Smooth muscle cell (in vitro differentiated cells): ENCODE data around the gene TRABD2B. TPM values are rescaled to one million over a fixed set of nuclear protein-coding genes. Genes with fewer than 3 reads are reported as not detected.

Source experiments
- DNase-seq: peaks from one replicate; lab custom pipeline; 2025; ENCODE audit not compliant: unreplicated experiment; lab: John Stamatoyannopoulos, UW
- H2AFZ ChIP-seq: fragments of 200-600 bp; sonication (generic); 2 replicates; pipeline ENCODE4 v1.6.0; 2016; ENCODE audit warnings: antibody characterized with exemption, low read depth, mild to moderate bottlenecking
- H3F3A ChIP-seq: fragments of 200-600 bp; sonication (generic); 2 replicates; pipeline ENCODE4 v1.6.0; 2017; ENCODE audit warnings: antibody characterized with exemption, low read depth
- H3K27ac ChIP-seq: fragments of 200-600 bp; sonication (generic); 2 replicates; pipeline ENCODE4 v1.5.1; 2016; ENCODE audit warnings: low read depth, mild to moderate bottlenecking
- H3K27me3 ChIP-seq: fragments of 200-600 bp; sonication (generic); 2 replicates; pipeline ENCODE4 v1.6.1; 2016; ENCODE audit warnings: low read depth, mild to moderate bottlenecking
- H3K36me3 ChIP-seq: fragments of 200-600 bp; sonication (generic); 2 replicates; pipeline ENCODE4 v1.5.1; 2016; ENCODE audit warnings: low read depth
- H3K4me1 ChIP-seq: fragments of 200-600 bp; sonication (generic); 2 replicates; pipeline ENCODE4 v1.5.1; 2016; ENCODE audit warnings: low read depth
- H3K4me2 ChIP-seq: fragments of 200-600 bp; sonication (generic); 2 replicates; pipeline ENCODE4 v1.6.0; 2016; ENCODE audit warnings: mild to moderate bottlenecking
- H3K4me3 ChIP-seq: fragments of 200-600 bp; sonication (generic); 2 replicates; pipeline ENCODE4 v1.5.1; 2016; ENCODE audit warnings: mild to moderate bottlenecking
- H3K79me2 ChIP-seq: fragments of 200-600 bp; sonication (generic); 2 replicates; pipeline ENCODE4 v1.6.0; 2016; ENCODE audit warnings: low read depth, mild to moderate bottlenecking
- H3K9ac ChIP-seq: fragments of 200-600 bp; sonication (generic); 2 replicates; pipeline ENCODE4 v1.6.0; 2016; ENCODE audit warnings: low read depth
- H3K9me3 ChIP-seq: fragments of 200-600 bp; sonication (generic); replicated peaks from 2 replicates; pipeline ENCODE4 v1.5.1; 2016; ENCODE audit warnings: low read depth
- H4K20me1 ChIP-seq: fragments of 200-600 bp; sonication (generic); 2 replicates; pipeline ENCODE4 v1.6.0; 2016; ENCODE audit warnings: low read depth
- CTCF ChIP-seq: fragments of 200-600 bp; sonication (generic); IDR thresholded peaks from 2 replicates; pipeline ENCODE4 v1.5.1; 2017; ENCODE audit warnings: borderline replicate concordance, mild to moderate bottlenecking, antibody characterized with exemption; ENCODE audit not compliant: insufficient read depth, poor library complexity, severe bottlenecking
- WGBS: methylation state at CpG from one replicate; pipeline ENCODE4 v1.1.7; 2016; ENCODE audit warnings: low lambda C conversion rate; 5-methylcytosine and 5-hydroxymethylcytosine counted together
- polyA plus RNA-seq: library from polyadenylated mRNA; unstranded; fragments of >200 nt; fragmentation: Nextera tagmentation; extraction: Ambion mirVana; gene quantifications from 2 replicates; pipeline ENCODE4 v1.2.1, GENCODE V29; 2016
- total RNA-seq: library from RNA; depleted of rRNA; stranded (reverse); fragments of >200 nt; gene quantifications from 2 replicates; pipeline ENCODE4 v1.2.3, GENCODE V29; 2014

The TRABD2B gene
- total and polyA plus RNA-seq, 2 experiments from 2014 or later: 0.94 to 4.9 TPM

- DNase-seq: no peak
- Histone ChIP-seq H4K20me1 (peaks cover 4% of the 10 kb centered on the region), H3K27me3 (no peaks in the 10 kb centered on the region), H3K36me3 (no peaks in the 10 kb centered on the region), H3K4me3 (no peak overlapping the region), H3K79me2 (no peaks in the 10 kb centered on the region), H3F3A (no peaks in the 10 kb centered on the region), H3K4me2 (no peak overlapping the region), H3K9me3 (no peaks in the 10 kb centered on the region), H3K27ac (no peak overlapping the region), H3K4me1 (no peaks in the 10 kb centered on the region), H3K9ac (no peak overlapping the region), H2AFZ (no peak overlapping the region)
- no peak for TF ChIP-seq CTCF
- WGBS: 91% methylated on average over 6 of the region's 6 CpGs
Measured at GRCh38 chr1:47784497-47784822, 212.7 kb downstream of the TRABD2B start.

GRCh38 chr1:47783638-47784496 is 213.3 kb downstream of the TRABD2B start:
- H3K4me3 ChIP-seq: no peak overlapping the region
- peaks cover 4% of the 10 kb centered on the region for H4K20me1 ChIP-seq
- no peak overlapping the region for H3K4me2 ChIP-seq
- H3K9me3 ChIP-seq: no peaks in the 10 kb centered on the region
- H3K79me2 ChIP-seq: no peaks in the 10 kb centered on the region
- no peaks in the 10 kb centered on the region for H3K4me1 ChIP-seq
- WGBS: 94% methylated on average over 14 of the region's 14 CpGs
- H3K27ac ChIP-seq: no peak overlapping the region
- no peak overlapping the region for H2AFZ ChIP-seq
- H3K9ac ChIP-seq: no peak overlapping the region
- no peak for DNase-seq
- TF ChIP-seq CTCF: no peak
- no peaks in the 10 kb centered on the region for H3F3A ChIP-seq
- no peaks in the 10 kb centered on the region for H3K27me3 ChIP-seq
- H3K36me3 ChIP-seq: no peaks in the 10 kb centered on the region

- H3K9me3 ChIP-seq: no peaks in the 10 kb centered on the region
- H3K36me3 ChIP-seq: no peaks in the 10 kb centered on the region
- no peak for DNase-seq
- H3K27ac ChIP-seq: no peak overlapping the region
- no peak overlapping the region for H3K9ac ChIP-seq
- H3K4me1 ChIP-seq: no peaks in the 10 kb centered on the region
- no peaks in the 10 kb centered on the region for H3K79me2 ChIP-seq
- H3F3A ChIP-seq: no peaks in the 10 kb centered on the region
- H2AFZ ChIP-seq: no peak overlapping the region
- 89% methylated on average over 9 of the region's 9 CpGs for WGBS
- H3K4me2 ChIP-seq: no peak overlapping the region
- H4K20me1 ChIP-seq: peaks cover 4% of the 10 kb centered on the region
- H3K27me3 ChIP-seq: no peaks in the 10 kb centered on the region
- H3K4me3 ChIP-seq: no peak overlapping the region
- TF ChIP-seq CTCF: no peak
Measured at GRCh38 chr1:47782414-47783166, 214.6 kb downstream of the TRABD2B start.
